GM19455 (cell line): ENCODE results near the gene GPX3.

ENCODE experiments used
- ATAC-seq: cut with Tn5 transposase; IDR thresholded peaks from one replicate; pipeline ENCODE4 v1.9.1; 2021; ENCODE audit not compliant: unreplicated experiment

Gene GPX3

DNA sequence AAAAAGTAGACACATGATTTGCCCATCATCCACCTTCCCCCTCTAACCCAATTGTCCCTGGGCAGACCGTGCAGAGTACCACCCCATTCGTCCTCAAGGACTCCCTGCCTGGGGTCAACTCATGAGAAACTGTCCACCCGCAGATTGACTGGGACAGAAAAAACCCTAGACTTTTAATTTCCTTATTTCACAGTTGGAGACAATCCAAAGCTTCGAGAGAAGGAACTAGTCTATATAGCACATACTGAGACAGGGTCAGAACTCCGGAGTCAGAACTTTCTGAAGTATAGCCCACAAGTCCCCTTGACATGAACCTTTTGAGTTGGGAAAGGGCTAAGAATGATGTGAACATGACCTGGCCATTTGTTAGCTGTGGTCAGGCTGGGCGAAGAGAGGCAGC, 7.5 kb upstream of the GPX3 start:
- no peak for ATAC-seq

DNA sequence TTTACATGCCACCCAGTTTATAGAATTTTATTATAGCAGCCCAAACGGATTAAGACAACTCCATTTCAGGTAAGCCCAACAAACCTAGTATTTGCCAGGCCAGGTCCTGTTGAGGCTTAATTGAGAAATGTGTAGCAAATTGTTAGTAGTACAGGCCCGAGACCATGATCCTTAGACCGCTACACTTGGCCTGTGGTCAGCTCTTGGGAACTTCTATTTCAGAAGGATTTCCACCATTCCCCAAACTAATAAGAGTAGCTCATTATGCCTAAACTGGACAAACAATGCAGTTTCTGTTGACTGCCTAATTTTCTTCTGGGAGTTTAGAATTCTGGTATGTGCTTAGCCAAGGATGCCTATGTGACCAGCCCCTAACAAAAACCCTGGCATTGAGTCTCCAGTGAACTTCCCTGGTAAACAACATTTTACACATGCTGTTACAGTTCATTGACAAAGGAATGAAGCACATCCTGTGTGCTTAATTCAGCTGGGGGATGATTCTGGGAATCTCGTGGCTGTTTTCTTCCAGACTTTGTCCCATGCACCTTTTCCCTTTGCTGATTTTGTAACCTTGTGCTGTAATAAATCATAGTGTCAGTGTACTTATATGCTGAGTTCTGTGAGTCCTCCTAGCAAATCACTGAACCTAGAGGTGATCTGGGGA, 5.6 kb upstream of the GPX3 start:
- no peak for ATAC-seq

DNA sequence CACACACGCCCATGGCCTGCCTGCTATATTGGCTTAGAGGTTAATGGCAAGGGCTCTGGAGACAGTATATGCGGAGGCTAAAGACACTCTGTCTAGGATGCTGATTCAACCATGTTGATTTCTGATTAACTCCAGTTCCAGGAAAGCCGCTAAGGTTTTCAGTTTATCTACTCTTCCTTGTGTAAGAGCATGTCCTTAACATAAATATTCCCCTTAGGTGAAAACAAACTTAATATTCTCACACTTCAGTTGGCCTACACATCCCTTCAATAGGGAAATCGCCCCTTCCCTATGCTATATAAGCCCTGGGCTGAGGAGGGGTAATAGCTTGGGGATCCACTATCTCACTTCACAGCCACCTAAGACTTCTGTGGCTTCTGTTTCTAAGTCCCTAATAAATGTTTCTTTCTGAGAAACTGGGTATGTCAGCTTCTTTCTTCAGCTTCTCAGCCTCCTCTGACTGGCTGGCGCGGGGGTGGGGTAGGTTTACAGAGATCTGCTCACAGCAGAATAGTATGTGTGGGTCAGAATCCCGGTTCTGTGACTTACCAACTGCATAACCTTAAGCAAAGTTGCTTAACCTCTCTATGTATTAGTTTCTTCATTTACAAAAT, 4.3 kb upstream of the GPX3 start:
- no peak for ATAC-seq

DNA sequence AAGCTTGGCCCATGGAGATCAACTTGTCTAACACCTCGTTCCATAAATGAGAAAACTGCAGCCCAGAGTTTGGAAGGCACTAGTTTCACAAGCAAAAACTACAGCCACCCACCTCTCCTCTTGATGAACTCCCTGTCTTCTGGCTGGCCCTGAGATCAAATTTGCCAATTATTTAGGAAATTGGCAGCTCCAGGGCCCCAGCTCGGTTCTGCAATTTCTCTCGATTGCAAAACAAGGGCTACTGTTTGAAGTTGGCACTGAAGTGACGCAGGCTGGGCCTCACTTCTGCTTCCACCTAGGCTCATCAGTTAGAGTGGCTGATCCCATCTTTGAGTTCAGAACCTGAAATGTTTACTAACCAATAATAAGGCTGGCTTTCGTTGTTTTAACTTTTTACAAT, 3.7 kb upstream of the GPX3 start:
- no peak for ATAC-seq

DNA sequence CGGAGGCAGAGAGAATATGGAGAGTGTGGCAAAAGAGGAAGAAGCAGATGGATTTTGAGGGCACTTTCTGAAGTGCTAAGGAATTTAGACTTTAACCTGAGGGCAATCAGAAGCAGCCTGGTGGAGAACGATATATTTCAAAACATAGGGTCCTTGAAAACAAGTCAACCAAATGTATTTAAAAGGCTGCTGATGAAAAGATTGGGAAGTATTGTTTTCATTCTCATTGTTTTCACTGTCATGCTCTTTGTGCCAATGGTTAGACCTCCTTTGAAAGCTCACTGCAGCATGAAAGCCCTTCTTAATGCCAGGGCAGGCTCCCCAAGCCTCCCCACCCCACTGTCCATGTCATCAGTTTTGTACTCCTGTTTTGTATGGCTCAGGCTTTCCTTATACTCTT, 2.5 kb upstream of the GPX3 start:
- ATAC-seq: no peak

DNA sequence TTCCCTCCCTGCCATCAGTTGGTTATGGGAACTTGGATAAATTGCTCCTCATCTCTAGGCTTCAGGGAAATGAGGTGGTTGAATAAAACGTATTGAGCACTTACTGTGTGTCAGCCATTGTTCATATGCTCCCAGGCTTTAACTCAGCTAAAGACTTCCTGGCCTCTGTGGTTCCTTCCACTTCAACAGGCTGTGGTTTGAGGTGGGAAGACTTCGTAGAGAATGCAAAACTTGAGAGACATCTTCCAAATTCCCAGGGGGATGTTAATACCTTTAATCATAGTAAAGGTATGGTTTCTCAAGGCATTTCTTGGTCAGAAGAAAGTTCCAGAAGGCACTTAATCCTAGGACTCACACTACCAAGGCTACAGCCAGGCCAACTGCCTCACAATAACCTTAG, 1.5 kb upstream of the GPX3 start:
- ATAC-seq: no peak

DNA sequence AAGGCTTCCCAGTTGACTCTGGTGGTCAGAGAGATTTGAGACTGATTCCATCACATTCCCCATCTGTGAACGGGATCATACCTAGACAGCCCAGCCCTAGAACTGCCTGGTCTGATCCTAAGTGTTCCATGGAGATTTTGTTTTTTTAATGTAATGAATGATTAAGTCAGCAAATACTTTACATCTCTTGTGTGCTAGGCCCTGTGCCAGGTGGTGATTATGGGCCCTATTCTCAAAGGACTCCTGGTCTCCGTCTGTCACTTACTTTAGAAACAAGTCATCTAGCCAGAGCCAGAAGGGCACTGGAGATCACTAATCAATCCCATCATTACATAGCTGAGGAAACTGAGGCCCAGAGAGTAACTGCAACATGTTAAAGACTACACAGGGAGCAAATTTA, 1.1 kb upstream of the GPX3 start:
- no peak for ATAC-seq

DNA sequence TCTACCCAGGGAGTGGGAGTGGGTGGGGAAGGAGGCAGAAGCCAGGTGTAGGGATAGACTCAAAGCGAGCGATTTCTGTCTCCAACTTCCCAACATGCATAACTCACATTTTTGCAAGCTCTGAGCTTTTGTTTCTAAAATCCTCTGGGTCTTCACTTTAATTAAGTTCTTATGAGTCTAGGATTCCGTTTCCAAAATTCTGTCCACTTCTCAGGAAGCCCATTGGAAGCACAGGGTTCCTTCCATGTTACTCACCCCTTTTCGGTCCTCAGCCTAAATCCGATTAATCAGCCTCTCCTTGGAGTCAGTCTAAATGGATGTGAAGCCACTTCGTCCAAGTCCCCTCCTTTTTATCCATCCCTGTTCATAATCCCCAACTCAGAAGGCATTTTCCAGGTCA, 1.4 kb downstream of the GPX3 start:
- no peak for ATAC-seq

DNA sequence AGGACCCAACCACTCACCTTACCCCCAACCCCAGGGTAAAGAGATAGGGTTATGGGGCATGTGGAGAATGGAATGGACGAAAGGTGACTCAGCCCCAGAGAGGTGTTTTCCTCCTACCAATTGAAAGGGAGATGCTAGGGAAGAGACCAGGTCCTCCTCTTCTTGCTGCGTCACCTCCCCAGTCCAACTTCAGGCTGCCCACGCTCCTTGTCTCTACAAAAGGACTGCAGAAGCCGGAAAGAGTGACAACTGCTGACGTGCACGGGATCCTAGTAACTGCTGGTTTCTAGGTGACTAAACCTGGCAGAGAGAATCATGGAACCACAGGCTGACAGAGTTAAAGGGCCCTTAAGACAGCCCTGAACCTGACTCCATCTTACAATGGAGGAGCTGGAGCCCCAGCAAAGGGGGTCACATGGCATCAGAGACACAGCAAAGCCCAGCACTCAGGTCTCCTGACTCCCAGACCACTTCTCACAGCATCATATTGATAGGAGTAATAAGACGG, 2.2 kb downstream of the GPX3 start:
- no peak for ATAC-seq

DNA sequence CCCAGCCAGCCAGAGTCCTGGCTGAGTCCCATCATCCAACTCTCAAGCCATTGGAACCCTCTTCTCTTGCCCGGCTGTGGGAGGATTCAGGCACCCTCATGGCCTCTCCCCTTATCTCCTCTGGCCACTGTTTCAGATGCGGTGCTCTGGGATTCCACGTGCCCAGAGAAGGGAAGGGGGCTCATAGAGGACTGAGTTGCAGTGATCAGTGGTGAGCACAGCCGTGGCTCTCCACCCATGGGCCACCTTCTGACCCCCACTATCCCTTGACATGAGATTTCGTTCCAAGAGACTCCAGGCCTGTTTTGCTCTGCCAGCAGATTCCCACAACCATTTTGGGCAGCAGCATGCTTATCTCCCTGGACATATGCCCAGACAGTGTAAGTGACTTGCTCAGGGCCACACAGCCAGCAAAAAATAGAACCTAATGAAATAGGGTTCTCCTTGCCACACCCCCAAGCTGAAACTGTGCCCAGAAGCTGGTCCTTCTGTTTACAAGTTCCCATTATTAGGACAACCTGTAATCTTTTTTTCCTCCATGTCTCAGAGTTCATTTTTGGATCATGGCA, 2.7 kb downstream of the GPX3 start:
- no peak for ATAC-seq

DNA sequence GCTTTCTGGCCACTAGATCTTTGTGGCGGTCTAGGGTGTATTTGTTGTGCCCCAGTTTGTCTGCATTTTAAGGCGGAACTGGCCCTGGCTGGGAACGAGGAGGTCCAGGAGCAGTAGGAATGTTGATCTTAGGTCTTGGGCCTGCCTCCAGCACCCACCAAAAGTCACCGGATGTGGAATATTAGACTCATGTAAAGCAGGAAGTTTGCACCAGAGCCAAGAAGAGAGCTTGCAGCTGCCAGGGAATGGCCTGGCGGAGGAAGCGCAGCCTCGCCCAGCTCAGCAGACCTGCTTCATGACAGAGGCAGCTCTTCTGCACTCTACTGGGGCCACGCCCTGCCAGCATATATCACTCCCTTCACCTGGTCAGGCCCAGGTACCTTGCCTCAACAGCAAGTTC, 3.3 kb downstream of the GPX3 start:
- no peak for ATAC-seq

DNA sequence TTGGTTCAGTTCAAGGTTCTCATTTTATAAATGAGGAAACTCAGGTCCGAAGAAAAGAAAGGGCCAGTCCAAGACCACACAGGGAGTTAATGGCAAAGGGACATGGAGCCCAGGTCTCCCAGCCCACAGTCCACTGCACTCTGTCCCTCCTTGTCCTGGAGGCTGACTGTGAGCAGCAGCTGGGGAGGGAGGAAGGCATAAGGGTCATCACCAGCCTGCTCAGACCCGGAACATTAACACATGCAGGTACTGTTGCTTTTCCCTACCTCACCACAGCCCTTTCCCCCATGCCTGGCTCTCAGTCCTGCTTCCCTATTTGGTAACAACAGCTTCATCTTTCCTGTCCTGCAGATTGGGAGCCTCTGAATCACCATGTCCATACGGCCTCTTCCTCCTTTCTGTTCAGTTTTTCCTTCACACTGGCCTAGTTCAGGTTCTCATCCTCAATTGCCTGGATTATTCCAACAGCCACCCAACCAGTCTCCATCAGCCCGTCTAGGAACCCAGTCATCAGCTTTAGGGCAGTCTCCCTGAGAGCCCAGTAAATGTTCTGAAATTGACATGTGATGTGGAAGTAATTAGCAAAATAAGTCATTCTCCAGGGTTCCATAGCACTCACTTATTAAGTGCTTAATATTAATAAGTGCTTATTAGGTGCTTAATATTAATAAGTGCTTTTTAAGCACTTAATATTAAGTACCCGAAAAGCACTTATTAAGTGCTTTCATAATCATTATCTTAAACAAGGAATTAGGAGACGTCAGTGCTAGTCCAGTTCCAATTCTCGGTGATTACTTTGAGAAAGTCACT, 4.3 kb downstream of the GPX3 start:
- ATAC-seq: no peak

DNA sequence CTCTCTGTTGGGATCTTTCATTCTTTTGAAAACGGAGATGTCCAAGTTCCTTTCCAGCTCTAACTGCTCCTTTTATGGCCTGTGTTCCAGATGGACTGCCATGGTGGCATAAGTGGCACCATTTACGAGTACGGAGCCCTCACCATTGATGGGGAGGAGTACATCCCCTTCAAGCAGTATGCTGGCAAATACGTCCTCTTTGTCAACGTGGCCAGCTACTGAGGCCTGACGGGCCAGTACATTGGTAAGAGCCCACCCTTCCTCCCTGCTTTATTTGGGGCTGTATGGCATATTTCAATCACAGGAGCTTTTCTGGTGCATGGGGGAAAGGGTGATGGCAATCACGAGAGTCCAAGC, 4.8 kb downstream of the GPX3 start:
- ATAC-seq: no peak

DNA sequence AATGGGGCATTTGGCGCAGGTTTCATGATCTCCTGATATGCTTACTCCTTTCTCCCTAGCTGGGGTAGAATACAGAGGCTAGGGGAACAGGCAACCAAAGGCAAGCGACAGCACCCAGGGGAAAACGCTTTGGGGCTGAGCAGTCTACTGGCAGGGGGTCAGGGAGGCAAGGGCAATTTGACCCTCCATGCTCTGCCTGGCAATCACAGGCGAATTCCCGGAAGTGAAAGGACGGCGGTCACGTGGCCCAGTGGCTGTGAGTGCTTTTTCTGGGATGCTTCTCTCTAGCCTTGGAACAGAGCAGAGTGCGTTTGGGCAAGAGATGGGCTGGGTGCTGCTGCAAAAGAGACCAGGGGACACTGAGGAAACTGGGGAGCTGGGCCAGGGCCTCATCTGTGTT, 5.7 kb downstream of the GPX3 start:
- ATAC-seq: no peak

DNA sequence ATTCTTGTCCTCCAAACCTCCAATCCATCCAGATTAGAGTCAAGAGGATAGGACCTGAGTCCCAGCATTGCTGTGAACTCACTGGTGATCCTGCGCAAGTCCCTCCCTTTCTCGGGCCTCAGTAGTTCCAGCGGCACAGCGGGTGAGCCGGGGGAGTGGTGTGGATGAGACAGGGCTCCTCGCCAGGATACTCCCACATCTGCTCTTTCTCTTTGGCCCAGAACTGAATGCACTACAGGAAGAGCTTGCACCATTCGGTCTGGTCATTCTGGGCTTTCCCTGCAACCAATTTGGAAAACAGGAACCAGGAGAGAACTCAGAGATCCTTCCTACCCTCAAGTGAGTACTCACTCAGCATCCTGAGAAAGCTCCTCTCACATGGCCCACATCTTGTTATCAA, 6.3 kb downstream of the GPX3 start:
- no peak for ATAC-seq

DNA sequence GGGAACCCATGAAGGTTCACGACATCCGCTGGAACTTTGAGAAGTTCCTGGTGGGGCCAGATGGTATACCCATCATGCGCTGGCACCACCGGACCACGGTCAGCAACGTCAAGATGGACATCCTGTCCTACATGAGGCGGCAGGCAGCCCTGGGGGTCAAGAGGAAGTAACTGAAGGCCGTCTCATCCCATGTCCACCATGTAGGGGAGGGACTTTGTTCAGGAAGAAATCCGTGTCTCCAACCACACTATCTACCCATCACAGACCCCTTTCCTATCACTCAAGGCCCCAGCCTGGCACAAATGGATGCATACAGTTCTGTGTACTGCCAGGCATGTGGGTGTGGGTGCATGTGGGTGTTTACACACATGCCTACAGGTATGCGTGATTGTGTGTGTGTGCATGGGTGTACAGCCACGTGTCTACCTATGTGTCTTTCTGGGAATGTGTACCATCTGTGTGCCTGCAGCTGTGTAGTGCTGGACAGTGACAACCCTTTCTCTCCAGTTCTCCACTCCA, 7.6 kb downstream of the GPX3 start:
- no peak for ATAC-seq

DNA sequence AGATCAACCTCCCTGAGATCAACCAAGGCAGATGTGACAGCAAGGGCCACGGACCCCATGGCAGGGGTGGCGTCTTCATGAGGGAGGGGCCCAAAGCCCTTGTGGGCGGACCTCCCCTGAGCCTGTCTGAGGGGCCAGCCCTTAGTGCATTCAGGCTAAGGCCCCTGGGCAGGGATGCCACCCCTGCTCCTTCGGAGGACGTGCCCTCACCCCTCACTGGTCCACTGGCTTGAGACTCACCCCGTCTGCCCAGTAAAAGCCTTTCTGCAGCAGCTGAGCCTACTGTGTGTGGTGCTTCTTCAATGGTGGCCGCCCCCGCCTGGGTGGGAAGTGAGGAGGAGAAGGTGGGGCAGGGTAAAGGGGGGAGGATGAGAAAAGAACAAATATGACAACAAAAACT, 8.3 kb downstream of the GPX3 start:
- no peak for ATAC-seq

DNA sequence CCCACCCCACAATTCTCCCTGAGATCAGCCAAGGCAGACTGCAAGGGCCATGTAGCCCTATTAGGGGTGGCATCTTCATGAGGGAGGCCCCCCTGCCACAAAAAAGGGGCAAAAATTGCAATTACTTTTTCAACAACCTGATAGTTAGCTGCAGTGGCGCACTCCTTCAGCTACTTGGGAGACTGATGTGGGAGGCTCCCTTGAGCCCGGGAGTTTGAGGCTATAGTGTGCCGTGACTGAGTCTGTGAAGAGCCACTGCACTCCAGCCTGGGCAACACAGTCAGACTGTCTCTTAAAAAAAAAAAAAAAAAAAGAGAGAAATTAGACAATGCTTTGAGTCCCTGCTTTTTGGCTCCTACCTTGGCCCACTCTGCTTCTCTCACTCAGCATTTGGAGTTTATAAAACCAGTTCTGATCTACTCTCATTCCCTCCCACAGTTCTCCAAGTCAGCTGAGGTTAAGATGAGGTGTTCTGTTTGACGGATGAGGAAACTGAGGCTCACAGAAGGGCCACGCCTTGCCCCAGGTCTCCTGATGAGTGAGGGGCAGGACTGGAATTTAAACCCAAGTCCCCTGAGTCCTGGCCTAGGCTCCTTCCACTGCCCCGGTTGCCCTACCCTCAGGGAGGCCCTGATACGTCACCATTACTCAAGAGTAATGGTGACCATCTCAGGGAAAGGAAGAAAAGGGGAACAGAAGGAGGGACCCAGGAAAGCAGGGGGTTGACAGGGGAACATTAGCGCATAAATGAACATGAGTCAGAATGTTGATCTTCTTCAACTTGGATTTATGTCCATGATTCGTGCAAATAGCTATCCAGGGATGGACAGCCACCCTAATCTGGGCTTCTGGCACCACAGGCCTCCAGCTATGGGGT, 9.0 kb downstream of the GPX3 start:
- ATAC-seq: no peak

DNA sequence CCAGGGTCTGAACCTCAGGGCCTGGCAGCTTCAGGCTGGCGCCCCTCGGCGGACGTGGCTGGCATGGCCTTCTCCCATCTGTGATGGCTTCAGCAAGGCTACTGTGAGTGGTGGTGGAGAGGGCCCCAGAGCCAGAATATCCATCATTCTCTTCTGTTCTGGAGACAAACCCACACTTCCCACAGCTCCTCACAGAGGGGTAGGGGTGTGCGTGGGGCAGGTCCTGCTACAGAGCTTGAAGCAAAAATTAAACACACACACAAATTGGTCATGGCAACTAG, 9.6 kb downstream of the GPX3 start:
- no peak for ATAC-seq

DNA sequence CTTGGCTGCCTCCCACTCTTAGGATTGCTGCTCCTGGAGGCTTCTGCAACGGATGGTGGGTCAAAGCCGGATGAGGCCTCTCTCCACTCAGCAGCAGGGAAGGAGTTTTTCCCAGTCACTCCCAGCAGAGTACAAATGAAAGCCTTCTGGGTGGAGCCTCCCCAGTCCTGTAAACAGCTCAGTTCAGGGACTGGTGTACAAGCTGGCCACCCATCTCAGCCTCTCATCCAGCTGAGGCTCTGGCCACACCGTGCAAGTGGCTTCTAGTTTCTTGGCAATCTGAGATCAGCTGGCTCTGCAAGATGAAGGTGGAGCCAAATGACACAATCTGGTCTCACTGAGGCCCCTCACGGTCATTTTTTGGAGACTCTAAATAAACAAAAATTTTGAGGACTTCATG, 10.0 kb downstream of the GPX3 start:
- ATAC-seq: no peak

DNA sequence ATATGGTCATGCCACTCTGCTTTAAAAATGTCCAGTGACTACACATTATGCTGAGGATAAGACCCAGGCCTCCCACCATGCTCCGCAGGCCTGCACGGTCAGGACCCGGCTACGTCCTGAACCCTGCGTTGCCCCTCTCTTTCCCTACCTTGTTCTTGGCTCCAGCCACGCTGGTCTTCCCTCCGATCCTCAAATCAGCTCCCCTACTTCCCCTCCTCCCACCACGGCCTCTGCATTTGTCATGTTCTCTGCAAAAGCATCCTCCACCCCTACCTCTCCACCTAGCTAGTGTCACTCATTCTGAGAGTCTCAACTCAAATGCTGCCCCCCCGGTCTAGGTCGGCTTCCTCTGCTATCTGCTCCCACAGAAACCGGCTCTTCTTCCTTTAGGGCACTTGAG, 11.2 kb downstream of the GPX3 start:
- ATAC-seq: no peak
